ENCODE results near the gene PCGF3.
"Not testable (repeated sequence)": the region's sequence is repeated elsewhere in the genome, so short reads cannot be mapped to it uniquely, and the experiment has no call there.

The PCGF3 gene

DNA sequence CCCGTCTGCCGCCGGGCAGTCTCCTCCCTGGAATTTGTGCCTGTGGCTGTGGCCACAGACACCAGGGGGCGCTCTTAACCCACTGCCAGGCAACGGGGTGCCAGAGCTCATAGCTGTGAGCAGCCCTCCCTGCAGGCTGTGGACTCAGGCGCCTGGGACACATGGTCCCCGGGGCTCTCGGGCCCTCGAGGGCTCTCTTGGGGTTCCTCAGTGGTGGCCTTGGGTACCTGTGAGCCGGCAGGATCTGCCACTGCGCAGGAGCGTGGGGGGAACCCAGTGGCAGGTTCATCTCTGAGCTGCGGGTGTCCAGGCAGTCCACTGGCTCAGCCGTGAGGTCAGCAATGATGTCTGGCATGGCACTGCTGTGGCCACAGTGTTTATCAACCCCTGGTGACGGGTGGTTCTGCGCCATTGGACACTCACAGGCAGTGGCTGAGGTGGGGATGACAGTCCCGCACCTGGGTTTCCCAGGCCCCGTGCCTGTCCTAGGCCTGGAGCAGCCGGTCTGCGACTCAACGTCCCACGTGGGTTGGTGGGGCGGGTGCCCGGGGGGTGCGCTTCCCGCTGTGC lies 37.2 kb downstream of the PCGF3 start:
- DNase-seq, result no peak

DNA sequence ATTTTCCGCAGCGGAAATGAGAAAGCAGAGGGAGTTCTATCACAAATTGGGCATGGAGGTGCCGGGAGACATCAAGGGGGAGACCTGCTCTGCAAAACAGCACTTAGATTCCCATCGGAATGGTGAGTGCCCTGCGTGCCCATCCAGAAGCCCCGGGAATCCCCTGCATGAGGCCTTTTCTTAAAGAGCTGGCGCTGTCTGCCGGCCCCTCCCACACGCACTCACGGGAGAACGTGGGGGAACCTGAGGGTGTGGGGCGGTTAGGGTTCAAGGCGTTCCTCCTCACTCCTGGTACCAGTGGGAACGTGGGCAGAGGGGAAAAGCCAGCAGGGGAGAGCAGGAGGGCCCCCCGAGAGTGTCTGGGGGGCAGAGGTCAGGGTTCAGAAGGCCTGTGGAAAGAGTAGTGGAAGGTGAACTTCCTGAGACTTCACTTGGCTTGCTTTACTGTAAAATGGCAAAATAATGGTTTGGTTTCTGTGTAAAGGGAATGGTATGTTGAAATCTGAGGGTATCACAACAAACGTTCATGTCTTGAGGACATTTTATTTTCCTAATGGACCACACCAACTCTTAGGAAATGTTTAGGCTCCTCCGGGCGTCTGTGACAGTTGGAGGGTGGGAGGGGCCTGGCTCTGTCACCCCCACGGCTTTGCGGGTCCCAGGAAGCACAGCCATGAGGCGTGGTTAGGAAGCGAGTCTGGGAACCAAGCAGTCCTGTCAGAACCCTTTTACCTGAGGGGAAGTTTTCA lies 38.0 kb downstream of the PCGF3 start:
- DNase-seq, result no peak

DNA sequence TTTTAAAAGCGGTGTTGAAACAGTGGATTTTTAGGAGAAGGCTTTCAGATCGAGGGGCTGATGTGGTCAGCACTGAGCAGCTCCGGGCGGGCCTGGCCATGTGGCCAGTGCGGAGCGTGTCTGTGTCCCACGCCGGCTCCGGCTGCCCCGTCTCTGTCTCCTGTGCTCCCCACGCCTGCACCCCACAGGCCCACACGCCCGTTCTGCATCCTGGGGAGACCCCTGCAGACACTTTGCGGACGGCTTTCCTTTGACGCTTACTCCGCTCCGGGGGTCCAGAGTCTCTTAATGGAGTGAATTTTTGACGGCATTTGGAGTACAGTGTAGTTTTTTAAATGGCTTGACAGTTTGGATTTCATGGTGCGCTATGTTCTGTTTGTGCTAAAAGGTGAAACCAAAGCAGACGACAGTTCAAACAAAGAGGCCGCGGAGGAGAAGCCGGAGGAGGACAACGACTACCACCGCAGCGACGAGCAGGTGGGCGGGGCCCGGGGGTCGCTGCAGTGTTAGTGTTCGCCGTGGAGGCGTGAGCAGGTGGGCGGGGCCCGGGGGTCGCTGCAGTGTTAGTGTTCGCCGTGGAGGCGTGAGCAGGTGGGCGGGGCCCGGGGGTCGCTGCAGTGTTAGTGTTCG lies 38.7 kb downstream of the PCGF3 start:
- no peak for DNase-seq

DNA sequence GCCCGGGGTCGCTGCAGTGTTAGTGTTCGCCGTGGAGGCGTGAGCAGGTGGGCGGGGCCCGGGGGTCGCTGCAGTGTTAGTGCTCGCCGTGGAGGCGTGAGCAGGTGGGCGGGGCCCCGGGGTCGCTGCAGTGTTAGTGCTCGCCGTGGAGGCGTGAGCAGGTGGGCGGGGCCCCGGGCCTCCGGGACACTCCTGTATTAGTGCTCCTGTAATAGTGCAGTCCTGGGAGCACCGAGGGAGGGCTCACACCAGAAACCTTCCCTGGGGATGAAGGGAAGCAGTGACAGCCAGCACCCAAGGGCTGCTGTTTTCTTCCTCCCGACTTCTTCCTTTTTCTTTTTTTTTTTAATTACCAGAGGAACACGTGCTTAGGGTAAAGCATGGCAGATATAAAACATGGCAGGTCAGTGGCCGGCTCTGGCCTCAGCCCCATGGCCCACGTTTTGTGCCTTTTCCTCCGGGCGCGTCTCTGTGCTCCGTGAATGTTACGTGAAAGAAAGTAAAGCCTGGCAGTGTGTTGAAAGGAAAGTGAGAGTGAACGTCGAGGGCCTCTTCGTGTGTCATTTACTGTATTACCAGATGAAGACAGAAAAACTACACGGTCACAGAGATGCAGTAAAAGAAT lies 42.0 kb downstream of the PCGF3 start:
- no peak for DNase-seq

DNA sequence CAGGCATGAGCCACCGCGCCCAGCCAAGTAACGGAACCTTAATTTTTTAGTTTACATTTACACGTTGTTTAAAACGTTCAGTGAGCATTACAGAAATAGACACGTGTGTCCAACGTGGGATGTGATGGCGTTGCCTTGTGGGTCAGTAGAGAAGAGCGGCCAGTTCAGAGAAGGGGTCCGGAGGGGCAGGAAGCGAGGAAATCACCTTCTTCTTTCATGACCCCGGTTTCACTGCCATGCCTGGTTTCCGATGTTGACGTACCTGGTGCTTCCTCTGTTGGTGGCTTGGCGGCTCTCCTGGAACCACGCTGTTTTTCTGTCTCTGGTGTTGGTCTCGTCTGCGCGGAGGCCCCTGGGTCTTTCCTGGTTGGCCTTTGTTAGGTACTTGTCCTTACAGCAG lies 42.8 kb downstream of the PCGF3 start:
- no peak for DNase-seq

DNA sequence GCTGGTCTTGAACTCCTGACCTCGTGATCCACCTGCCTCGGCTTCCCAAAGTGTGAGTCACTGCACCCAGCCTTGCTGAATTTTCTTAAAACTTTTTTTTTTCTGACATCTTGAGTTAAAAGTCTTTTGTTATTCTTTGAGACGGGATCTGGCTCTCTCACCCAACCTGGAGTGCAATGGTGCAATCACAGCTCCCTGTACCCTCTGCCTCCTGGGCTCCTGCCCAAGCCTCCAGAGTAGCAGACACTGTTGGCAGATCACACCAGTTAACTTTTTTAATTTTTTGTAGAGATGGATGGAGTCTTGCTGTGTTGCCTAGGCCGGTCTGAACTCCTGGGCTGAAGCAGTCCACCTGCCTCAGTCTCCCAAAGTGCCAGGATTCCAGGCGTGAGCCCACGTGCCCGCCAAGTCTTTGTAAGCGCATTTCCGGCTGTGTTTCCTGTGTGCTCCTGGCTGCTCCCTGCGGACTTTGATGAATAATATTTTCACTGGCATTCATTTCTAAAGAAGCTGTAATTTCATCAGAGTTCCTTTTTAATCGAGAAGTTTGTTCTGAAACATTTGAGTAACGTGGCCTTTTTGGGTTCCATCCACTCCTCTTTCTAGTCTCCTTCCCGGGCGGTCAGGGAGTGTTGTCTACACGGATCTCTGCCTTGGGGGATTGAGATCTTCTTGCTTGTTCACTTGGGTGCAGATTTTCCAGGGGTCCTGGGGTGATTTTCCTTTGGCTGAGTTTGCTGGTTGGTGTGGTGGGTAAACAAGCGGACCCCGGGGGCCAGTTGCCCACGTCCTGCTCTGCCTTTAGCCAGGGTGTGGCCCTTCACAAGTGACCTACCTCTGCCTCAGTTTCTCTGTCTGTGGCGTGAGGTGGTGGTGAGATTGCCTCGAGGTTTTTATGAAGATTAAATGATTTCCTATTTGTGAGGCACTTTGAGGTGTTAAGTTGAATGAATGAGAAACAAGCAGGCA lies 44.4 kb downstream of the PCGF3 start:
- DNase-seq, result no peak

DNA sequence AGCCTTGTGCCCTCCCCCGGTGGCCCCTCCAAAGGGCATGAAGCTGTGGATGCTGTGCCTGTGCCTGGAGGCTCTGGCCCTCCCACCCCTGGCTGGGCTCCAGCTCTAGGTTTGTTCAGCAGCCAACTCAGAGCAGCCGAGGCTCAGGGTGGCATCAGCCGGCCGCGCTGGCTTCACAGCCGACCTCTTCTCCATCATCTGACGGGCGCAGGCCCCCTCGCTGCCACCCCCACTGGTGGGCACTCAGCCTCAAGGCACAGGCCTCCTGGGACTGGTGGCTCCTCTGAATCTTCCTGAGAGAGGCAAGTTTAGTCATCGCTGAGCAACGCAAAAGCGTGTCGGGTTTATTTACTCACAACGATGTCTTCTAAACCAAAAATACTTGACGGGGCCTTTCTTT lies 46.0 kb downstream of the PCGF3 start:
- DNase-seq, result no peak

DNA sequence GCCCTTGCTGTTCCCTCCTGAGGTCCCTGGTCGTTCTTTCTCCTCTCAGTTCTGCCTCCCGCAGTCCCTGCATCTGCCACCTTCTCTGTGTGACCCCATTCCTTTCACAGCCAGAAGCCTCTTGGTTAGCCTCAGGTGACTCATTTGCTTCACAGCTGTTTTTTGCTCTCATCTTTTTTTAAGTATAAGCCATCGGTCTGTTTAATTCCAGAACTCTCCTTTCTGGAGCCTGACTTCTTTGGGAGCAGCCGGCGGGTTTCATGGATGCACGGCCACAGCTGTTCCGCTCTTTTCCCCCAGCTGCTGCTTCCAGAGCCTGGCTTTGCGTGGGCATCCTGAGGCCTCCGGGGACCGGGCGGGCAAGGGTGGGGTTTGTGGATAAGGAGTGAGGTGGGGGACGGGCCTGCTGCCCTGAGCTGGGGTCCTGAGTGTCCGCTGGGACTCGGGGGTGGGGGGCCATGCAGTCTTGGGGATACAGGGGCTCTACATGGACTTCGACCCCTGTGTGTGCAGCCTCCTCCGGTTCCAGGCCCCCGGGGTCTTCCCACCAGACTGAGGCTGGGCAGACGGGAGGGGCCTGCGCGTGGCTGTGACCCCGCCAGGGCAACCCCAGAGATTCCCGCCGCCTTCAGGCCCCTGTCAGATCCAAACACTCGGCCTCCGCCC lies 46.7 kb downstream of the PCGF3 start:
- no peak for DNase-seq

DNA sequence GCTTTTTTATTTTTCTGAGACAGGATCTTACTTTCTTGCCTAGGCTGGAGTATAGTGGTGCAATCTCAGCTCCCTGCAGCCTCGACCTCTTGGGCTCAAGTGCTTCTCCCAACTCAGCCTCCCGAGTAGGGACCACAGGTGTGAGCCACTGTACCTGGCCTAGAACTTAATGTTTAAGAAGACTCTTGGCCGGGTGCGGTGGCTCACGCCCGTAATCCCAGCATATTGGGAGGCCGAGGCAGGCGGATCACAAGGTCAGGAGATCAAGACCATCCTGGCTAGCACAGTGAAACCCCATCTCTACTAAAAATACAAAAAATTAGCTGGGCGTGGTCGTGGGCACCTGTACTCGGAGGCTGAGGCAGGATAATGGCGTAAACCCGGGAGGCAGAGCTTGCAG lies 47.6 kb downstream of the PCGF3 start:
- DNase-seq, result not testable (repeated sequence)

DNA sequence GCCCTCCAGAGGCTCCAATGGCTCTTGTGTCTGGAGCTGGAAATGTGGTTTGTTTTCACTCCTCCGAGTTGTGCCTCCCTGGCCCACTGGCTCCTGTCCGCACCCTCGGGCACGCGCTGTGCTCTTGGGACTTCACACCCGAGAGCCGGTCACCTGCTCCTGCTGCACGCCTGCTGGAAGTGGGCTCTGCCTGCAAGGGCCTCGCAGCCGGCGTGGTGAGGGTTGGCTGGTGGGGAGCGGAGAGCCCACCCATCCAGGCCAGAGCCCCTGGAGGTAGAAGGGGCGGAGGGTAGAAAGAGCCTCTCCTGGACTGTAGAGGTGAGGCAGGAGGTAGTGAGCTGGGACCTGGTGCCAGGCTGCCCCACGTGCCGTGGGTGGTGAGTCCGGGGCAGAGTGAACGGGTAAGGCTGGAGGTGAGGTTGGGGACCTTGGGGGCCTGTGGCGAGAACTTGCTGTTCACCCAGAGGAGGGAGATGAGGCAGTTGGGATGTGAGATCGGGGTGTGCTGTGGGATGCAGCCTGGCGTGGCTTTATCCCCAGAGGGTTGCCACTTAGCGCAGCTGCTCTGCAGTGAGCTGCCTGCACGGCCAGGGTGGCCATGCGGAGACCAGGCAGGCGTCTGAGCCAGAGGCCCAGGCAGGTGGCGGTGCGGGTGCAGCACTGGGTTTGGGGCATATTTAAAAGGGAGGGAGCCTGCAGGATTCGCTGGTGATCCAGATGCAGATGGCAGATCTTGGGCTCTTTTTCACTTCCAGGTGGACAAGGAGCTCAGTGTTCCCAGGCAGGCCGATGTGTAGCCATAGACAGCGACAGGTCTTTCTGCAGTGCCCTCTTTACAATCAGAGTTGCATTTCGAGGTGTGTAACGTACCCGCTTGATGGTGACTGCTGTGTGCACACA lies 48.8 kb downstream of the PCGF3 start:
- DNase-seq, result no peak

DNA sequence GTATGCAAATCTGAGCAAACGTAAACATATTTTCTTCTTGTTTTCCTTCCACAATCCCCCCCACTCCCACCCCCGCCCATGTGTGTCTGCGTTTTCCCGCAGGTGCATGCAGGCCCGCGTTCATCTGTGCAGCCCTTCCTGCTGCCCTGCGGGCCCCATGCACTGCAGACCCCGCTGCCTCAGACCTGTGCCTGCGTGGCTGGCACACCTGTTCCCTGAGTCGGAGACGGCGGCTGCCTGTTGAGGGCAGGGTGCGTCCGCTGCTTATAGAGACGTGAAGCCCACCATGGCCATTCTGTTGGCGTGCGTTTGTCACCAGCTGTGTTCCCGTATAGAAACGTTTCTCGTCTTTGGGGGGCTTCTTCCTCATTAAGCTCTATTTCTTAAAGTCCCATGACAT lies 51.5 kb downstream of the PCGF3 start:
- no peak for DNase-seq

DNA sequence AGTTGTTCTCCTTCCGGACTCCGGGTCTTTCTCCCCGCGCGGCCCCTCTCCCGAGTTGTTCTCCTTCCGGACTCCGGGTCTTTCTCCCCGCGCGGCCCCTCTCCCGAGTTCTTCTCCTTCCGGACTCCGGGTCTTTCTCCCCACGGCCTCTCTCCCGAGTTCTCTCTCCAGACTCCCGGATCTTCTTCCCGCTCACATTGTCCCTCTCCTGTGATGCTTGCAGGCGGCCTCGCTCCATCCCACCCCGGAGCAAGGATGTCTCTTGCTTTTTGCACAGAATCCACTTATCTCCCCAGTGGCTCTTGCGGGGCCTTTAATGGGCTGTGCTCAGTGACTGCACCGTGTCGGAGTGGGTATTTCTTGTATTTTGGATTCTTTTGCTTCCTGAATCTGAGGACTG lies 54.2 kb downstream of the PCGF3 start:
- not testable (repeated sequence) for DNase-seq

DNA sequence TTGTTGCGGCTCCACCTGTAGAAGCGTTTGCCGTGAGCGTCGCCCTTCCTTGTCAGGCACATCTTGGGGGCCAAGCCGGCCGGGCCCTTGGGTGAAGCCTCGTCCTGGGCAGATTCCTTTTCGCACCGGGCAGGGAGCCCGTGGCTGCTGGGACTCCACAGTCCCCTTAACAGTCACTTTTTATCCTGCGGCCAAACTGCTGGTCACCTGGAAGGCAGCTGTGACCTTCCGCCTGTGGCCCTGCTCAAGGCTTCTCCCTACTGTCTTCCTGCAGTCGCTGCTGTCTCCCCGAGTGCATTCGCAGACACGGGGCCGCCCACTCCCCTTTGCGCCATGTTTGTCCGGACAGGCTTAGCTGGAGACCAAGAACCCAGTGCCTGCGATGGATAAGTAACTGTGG lies 55.0 kb downstream of the PCGF3 start:
- DNase-seq, result no peak

DNA sequence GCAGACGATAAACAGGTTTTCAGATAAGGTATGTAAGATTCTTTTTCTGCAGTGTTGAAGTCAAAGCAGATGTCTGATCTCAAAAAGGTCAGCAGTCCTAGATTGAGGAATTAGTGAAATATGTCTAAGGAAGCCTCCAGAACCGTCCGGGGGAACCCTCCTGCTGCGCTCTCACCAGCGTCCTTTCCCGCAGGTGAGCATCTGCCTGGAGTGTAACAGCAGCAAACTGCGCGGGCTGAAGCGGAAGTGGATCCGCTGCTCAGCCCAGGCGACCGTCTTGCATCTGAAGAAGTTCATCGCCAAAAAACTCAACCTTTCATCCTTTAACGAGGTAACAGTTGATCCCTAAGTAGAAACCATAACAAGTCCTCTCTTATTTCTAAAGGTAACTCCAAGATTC lies 55.5 kb downstream of the PCGF3 start:
- no peak for DNase-seq

DNA sequence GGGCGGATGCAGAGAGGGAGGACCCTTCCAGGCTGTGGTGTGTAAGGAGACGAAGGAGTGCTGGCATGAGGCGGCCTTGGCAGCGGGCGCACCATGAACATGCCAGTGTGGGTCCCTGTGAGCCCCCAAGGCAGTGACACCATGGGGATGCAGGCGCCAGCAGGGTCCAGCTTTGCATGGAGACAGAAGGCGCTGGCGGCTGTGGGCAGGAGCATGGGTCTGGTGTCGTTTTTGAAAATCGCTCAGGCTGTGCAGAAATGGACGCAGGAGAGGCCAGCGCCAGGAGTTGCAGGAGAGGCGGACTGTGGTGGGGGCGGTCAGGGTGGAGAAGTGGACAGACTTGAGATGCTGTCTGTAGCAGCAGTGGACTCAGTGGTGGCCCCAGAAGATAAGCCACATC lies 56.1 kb downstream of the PCGF3 start:
- DNase-seq, result no peak

DNA sequence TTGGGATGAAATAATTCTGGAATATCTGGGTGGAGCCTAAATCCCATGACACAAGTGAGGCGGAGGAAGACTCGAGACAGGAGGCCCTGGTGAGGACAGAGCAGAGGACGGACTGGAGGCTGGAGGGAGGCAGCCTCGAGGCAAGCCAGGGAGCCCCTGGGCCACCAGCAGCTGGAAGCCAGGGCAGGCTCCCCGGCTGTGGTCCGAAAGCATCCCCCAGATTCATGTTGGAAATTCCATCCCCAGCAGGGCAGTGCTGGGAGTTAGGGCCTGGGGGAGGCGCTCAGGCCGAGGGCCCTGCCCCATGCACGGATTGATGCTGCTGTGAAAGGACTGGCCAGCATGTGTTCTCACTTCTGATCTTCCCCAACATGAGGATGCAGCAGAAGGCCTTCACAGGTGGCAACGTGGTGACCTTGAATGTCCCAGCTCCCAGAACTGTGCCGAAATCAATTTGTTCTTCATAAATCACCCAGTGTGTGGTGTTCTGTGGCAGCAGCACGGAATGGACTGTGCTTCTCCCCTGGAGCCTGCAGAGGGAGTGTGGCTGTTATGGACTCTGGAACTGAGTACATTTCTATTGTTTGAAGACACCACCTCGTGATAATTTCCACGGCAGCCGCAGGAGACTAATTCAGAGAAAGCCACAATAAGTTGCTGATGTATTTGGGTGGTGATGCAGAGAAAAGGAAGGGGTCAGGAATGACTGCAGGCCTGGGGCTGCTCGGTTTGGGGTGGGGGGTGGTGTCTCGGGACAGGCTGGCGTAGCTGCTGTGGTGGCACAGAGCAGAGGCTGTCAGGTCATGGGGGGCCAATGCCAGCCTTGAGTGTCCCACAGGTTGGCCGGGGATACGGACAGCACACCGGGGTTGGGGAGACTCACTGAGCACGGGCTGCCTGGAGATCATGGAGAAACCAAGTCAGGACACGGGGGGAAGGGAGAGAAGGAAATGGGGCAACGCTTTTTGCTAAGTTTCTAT lies 56.9 kb downstream of the PCGF3 start:
- DNase-seq, result no peak

DNA sequence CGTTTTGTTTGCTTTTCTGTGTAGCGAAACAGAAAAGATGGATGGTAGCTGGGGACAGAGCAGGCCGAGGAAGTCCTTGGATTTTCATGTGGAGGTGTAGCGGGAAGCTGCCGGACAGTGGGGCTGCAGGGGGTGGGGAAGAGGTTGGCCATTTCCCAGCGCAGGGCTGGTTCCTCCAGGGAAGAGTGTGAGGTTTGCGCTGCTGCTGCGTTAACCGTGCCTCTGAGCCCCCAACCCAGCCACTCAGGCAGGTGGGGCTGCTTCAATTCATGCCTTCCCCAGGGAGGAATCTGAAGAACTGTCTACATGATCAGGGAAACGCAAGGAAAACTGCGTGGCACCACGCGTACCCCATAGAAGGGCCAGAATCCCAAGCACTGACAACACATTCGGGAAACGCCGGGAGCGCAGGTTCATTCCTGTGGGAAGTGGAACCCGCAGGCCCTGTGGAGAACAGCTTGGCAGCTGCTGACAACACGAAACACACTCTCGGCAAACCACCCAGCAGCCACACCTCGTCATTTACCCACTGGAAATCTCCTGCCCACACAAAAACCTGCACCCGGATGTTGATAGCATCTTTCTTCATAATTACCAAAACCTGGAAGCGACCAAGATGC lies 57.7 kb downstream of the PCGF3 start:
- no peak for DNase-seq

DNA sequence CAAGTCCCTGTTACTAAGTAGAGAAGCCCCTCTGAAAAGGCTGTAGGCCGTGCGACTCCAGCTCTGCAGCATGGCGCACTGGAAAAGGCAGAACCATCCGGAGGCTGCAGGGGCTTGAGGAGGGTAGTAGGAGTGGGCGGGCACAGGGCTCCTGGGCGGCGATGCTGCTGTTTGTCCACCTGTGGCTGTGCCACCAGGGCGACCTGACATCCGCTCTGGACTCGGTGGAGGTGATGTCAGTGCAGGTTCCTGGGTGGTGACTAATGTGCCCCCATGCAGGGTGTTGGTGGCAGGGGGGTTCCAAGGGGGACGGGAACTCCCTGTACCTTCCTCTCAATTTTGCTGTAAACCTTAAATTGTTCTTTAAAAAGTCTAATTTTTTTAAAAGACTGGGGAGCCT lies 58.3 kb downstream of the PCGF3 start:
- no peak for DNase-seq

DNA sequence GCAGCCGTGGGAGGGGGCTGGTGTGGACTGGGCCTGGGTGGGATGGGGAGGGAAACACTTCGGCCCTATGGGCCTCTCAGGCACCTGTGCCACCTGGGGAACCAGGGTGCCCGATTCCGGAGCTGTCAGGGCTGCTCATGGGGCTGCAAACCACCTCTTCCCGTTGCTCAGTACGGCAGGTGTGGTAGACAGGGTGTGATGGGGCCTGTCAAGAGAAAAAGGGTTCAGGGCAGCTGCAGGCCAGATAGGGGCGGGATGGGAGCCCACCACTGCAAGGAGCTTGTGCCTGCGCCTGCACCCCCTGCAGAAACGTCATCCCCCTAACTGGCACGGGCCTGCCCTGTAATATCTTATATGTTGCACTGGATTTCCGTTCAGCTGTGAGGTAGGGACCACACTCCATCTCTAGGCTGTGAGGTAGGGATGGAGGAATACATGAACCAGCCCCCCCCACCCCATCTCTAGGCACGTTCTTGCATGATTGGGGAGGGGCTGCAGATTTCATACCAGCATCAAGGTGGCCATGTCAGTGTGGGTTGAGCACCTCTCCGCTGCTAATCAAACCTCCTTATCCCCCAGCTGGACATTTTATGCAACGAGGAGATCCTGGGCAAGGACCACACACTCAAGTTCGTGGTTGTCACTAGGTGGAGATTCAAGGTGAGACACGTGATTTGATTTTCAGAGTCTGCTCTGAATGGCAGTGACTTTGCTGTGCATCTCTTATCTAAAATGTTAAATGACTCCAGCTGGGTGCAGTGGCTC lies 59.0 kb downstream of the PCGF3 start:
- no peak for DNase-seq
